ENCODE data around the gene SHANK3.

The SHANK3 gene

GRCh38 chr22:50699001-50699755 is 26.6 kb downstream of the SHANK3 start:
- no peak for DNase-seq (ENCODE audit: low read depth in 2 of 2)

- DNase-seq (ENCODE audit: low read depth in 2 of 2), result no peak
Measured at GRCh38 chr22:50699756-50700386, 27.2 kb downstream of the SHANK3 start.

- DNase-seq (ENCODE audit: low read depth in 2 of 2), result no peak
Measured at GRCh38 chr22:50700387-50701075, 27.9 kb downstream of the SHANK3 start.

- no peak for DNase-seq (ENCODE audit: low read depth in 2 of 2)
Measured at GRCh38 chr22:50701076-50701419, 28.4 kb downstream of the SHANK3 start.

GRCh38 chr22:50701428-50702154 is 29.0 kb downstream of the SHANK3 start:
- no peak for DNase-seq (ENCODE audit: low read depth in 2 of 2)

- DNase-seq (ENCODE audit: low read depth in 2 of 2), result no peak
Measured at GRCh38 chr22:50702261-50702671, 29.6 kb downstream of the SHANK3 start.

GRCh38 chr22:50702821-50703725 is 30.4 kb downstream of the SHANK3 start:
- DNase-seq (ENCODE audit: low read depth in 2 of 2), result no peak

GRCh38 chr22:50703726-50704509 is 31.3 kb downstream of the SHANK3 start:
- DNase-seq (ENCODE audit: low read depth in 2 of 2), result no peak

- no peak for DNase-seq (ENCODE audit: low read depth in 2 of 2)
Measured at GRCh38 chr22:50704510-50705218, 32.0 kb downstream of the SHANK3 start.

GRCh38 chr22:50705219-50705691 is 32.6 kb downstream of the SHANK3 start:
- DNase-seq (ENCODE audit: low read depth in 2 of 2), result no peak

- no peak for DNase-seq (ENCODE audit: low read depth in 2 of 2)
Measured at GRCh38 chr22:50705851-50706351, 33.3 kb downstream of the SHANK3 start.

- DNase-seq (ENCODE audit: low read depth in 2 of 2), result no peak
Measured at GRCh38 chr22:50706481-50707125, 34.0 kb downstream of the SHANK3 start.

GRCh38 chr22:50708474-50708873 is 35.9 kb downstream of the SHANK3 start:
- DNase-seq (ENCODE audit: low read depth in 2 of 2), result no peak

- no peak for DNase-seq (ENCODE audit: low read depth in 2 of 2)
Measured at GRCh38 chr22:50708996-50709395, 36.4 kb downstream of the SHANK3 start.

- DNase-seq (ENCODE audit: low read depth in 2 of 2), result no peak
Measured at GRCh38 chr22:50710221-50710620, 37.6 kb downstream of the SHANK3 start.

- no peak for DNase-seq (ENCODE audit: low read depth in 2 of 2)
Measured at GRCh38 chr22:50710886-50711285, 38.3 kb downstream of the SHANK3 start.

GRCh38 chr22:50711446-50712340 is 39.1 kb downstream of the SHANK3 start:
- DNase-seq (ENCODE audit: low read depth in 2 of 2), result no peak

Measured in stimulated activated CD8-positive, alpha-beta memory T cell treated with anti-CD3 and anti-CD28 coated beads, Interleukin-7, amount 100 ng/mL, for 1 hour (primary cell).